K562 (cell line): ENCODE results near the gene MYL4. TPM values are rescaled to one million over a fixed set of nuclear protein-coding genes. Genes with fewer than 3 reads are reported as not detected.

Experiments used
- ARID2 ChIP-seq: fragments of 450-650 bp; IDR thresholded peaks from 2 replicates; pipeline ENCODE4 v1.6.1; 2017; ENCODE audit warnings: antibody characterized with exemption, mild to moderate bottlenecking
- CBFA2T3 ChIP-seq: fragments of 450-650 bp; IDR thresholded peaks from 2 replicates; pipeline ENCODE4 v1.6.1; 2017
- CREBBP ChIP-seq: IDR thresholded peaks from one replicate; pipeline ENCODE4 v1.6.1; 2012; ENCODE audit warnings: low read depth, mild to moderate bottlenecking, control low read depth, inconsistent platforms, low read length
- ELF2 ChIP-seq: fragments of 250-450 bp; sonication (Bioruptor Pico); IDR thresholded peaks from 2 replicates; pipeline ENCODE4 v1.5.0; 2021; ENCODE audit warnings: mild to moderate bottlenecking
- ETV5 ChIP-seq: sonication (generic); formaldehyde crosslinking; IDR thresholded peaks from 2 replicates; pipeline ENCODE4 v1.4.0; 2020; ENCODE audit warnings: low read depth, mild to moderate bottlenecking, missing genetic modification reagents
- HDAC1 ChIP-seq, 2 experiments: fragments of 450-650 bp; IDR thresholded peaks; 2 replicates each; pipeline ENCODE4 v1.6.1; 2016 to 2017; ENCODE audit warnings: inconsistent platforms in 1 of 2, mild to moderate bottlenecking in 1 of 2, moderate library complexity in 1 of 2
- KLF13 ChIP-seq: fragments of 450-650 bp; IDR thresholded peaks from 2 replicates; pipeline ENCODE4 v1.6.1; 2016; ENCODE audit warnings: missing genetic modification characterization, low read depth, mild to moderate bottlenecking, missing compliant biosample characterization, moderate library complexity, borderline replicate concordance
- KLF6 ChIP-seq: fragments of 250-450 bp; sonication (Bioruptor Pico); IDR thresholded peaks from 2 replicates; pipeline ENCODE4 v1.4.0; 2020; ENCODE audit warnings: mild to moderate bottlenecking, moderate library complexity, borderline replicate concordance
- MEF2A ChIP-seq: IDR thresholded peaks from 2 replicates; pipeline ENCODE4 v1.6.1; 2011; ENCODE audit warnings: low read depth, mild to moderate bottlenecking, low read length, moderate library complexity; ENCODE audit not compliant: control insufficient read depth
- RBM39 ChIP-seq: fragments of 200-400 bp; formaldehyde crosslinking; optimal IDR thresholded peaks from 2 replicates; pipeline ENCODE3; 2018; ENCODE audit warnings: low read depth, low read length
- RFX7 ChIP-seq: fragments of 250-450 bp; sonication (Bioruptor Pico); IDR thresholded peaks from 2 replicates; pipeline ENCODE4 v1.5.1; 2021; ENCODE audit warnings: mild to moderate bottlenecking
- SMARCA4 ChIP-seq: fragments of 450-650 bp; IDR thresholded peaks from 2 replicates; pipeline ENCODE4 v1.6.1; 2016
- SRSF3 ChIP-seq: fragments of 200-400 bp; formaldehyde crosslinking; IDR thresholded peaks from 2 replicates; pipeline ENCODE4 v1.6.1; 2016; ENCODE audit warnings: mild to moderate bottlenecking, low read length, moderate library complexity; ENCODE audit not compliant: insufficient read depth
- ZBTB7A ChIP-seq: IDR thresholded peaks from 2 replicates; pipeline ENCODE4 v1.6.1; 2011; ENCODE audit warnings: low read depth, mild to moderate bottlenecking, low read length, moderate library complexity, borderline replicate concordance; ENCODE audit not compliant: control insufficient read depth
- ZEB2 ChIP-seq: fragments of 450-650 bp; IDR thresholded peaks from 2 replicates; pipeline ENCODE4 v1.6.1; 2016
- ZNF165 ChIP-seq: fragments of 250-450 bp; sonication (Bioruptor Pico); IDR thresholded peaks from 2 replicates; pipeline ENCODE4 v1.4.0; 2020; ENCODE audit warnings: borderline replicate concordance
- ZNF184 ChIP-seq: sonication (generic); formaldehyde crosslinking; IDR thresholded peaks from 2 replicates; pipeline ENCODE4 v1.5.0; 2020; ENCODE audit warnings: missing genetic modification reagents
- ZNF217 ChIP-seq: sonication (generic); formaldehyde crosslinking; IDR thresholded peaks from 2 replicates; pipeline ENCODE4 v1.8.0; 2022; ENCODE audit warnings: mild to moderate bottlenecking, missing genetic modification reagents
- ZNF644 ChIP-seq: fragments of 200-800 bp; sonication (Bioruptor generic); IDR thresholded peaks from 2 replicates; pipeline ENCODE4 v1.6.1; 2016; ENCODE audit warnings: low read depth, missing genetic modification characterization, missing compliant biosample characterization
- polyA plus RNA-seq, 8 experiments: library from polyadenylated mRNA; depleted of rRNA in 4 of 8; stranded (reverse) in 5 of 8; unstranded in 3 of 8; fragments of >200 nt; fragmentation: Nextera tagmentation in 2 of 8; fragmentation: Illumina TruSeq in 1 of 8; extraction: Ambion mirVana in 2 of 8; extraction: Trizol in 1 of 8; gene quantifications; 2 replicates each; pipeline versions ENCODE4 v1.2.1 to v1.2.3, GENCODE V29; 2011 to 2014; ENCODE audit warnings: inconsistent platforms in 1 of 8, missing spikeins in 1 of 8
- total RNA-seq, 7 experiments: library from RNA; depleted of rRNA in 6 of 7; stranded (reverse); fragments of >200 nt in 6 of 7; fragmentation: Illumina TruSeq in 2 of 7; extraction: Trizol in 2 of 7; gene quantifications; 2 replicates each; pipeline versions ENCODE4 v1.2.1 to v1.2.3, GENCODE V29; 2011 to 2021; ENCODE audit warnings: low replicate concordance in 1 of 7
- TF ChIP-seq, protein P1 (sequence below): fragments of 250-450 bp; sonication (Bioruptor Pico); IDR thresholded peaks from 2 replicates; pipeline ENCODE4 v1.8.0; 2021; ENCODE audit warnings: borderline replicate concordance, mild to moderate bottlenecking, moderate library complexity; ENCODE audit not compliant: poor library complexity, severe bottlenecking
- TF ChIP-seq, protein P2 (sequence below): fragments of 250-450 bp; sonication (Bioruptor Pico); IDR thresholded peaks from 2 replicates; pipeline ENCODE4 v1.5.0; 2021
- TF ChIP-seq, protein P3 (sequence below), 2 experiments: IDR thresholded peaks; 2 replicates each; pipeline ENCODE4 v1.6.1; 2012; ENCODE audit warnings: improper control_type of control experiment in 2 of 2, low read depth in 2 of 2, low read length in 2 of 2, borderline replicate concordance in 1 of 2
- TF ChIP-seq, protein P4 (sequence below): fragments of 450-650 bp; conservative IDR thresholded peaks from 2 replicates; pipeline ENCODE4 v1.6.1; 2016; ENCODE audit warnings: missing genetic modification characterization, low read depth, mild to moderate bottlenecking, missing compliant biosample characterization, moderate library complexity

The MYL4 gene
- total and polyA plus RNA-seq, 9 of the 15 experiments (the other 6 are each of a cell fraction or from before 2014, with no cell fraction given), result 117 to 423 (median 221) TPM

DNA sequence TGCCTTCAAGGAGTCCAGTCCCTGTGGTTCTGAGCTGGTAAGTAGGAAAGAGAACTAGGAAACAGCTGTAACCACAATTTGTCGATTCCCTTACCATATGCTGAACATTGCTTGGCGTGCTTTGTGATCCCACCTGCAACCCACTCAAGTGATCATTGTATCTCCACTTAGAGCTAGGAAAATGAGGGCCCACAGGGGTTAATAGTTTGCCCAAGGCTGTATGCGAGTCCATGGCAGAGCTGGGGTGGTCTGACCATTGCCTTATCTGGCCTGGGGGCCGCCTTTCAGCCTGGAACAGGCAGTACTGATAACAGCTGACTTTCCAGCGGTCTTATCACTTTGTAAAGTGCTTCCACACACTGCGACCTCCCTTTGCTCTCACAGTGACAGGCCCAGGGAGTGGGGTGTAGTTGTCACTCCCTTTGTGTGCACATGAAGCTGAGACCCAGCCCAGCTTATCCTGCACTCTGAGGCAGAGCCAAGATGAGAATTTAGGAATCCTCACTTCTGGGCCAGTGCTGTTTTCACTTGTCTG, 9.8 kb downstream of the MYL4 start (continued):
- TF ChIP-seq MEF2A (peak; percentile 37; the same call in 1 of the 2 replicates), ZNF217 (no peak), KLF13 (tag) (no peak), ZNF165 (CRISPR knock-in tag) (0 out of 2 replicates have a peak, but pooled peaks have one; percentile 37), ZNF644 (peak; percentile 77; the same call in 1 of the 2 replicates), CREBBP (no peak), HDAC1 (IDR thresholded peaks at IDR 0.05) (peak in 1 of 2 experiments; percentile 82; a peak in 3 of 4 replicates), SMARCA4 (peak; percentile 96), SRSF3 (no peak), CBFA2T3 (peak; percentile 96), KLF6 (no peak), RBM39 (peak; percentile 39), ZEB2 (no peak), ZNF184 (no peak), ARID2 (no peak), ETV5 (CRISPR knock-in tag) (no peak; the same call in 1 of the 2 replicates), RFX7 (no peak), ZBTB7A (peak; percentile 87; the same call in 1 of the 2 replicates), ELF2 (CRISPR knock-in tag) (no peak)
- TF ChIP-seq, protein P1, sequence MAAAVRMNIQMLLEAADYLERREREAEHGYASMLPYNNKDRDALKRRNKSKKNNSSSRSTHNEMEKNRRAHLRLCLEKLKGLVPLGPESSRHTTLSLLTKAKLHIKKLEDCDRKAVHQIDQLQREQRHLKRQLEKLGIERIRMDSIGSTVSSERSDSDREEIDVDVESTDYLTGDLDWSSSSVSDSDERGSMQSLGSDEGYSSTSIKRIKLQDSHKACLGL (CRISPR knock-in tag), result no peak
- TF ChIP-seq, protein P2, sequence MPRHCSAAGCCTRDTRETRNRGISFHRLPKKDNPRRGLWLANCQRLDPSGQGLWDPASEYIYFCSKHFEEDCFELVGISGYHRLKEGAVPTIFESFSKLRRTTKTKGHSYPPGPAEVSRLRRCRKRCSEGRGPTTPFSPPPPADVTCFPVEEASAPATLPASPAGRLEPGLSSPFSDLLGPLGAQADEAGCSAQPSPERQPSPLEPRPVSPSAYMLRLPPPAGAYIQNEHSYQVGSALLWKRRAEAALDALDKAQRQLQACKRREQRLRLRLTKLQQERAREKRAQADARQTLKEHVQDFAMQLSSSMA (CRISPR knock-in tag), result no peak
- TF ChIP-seq, protein P3, sequence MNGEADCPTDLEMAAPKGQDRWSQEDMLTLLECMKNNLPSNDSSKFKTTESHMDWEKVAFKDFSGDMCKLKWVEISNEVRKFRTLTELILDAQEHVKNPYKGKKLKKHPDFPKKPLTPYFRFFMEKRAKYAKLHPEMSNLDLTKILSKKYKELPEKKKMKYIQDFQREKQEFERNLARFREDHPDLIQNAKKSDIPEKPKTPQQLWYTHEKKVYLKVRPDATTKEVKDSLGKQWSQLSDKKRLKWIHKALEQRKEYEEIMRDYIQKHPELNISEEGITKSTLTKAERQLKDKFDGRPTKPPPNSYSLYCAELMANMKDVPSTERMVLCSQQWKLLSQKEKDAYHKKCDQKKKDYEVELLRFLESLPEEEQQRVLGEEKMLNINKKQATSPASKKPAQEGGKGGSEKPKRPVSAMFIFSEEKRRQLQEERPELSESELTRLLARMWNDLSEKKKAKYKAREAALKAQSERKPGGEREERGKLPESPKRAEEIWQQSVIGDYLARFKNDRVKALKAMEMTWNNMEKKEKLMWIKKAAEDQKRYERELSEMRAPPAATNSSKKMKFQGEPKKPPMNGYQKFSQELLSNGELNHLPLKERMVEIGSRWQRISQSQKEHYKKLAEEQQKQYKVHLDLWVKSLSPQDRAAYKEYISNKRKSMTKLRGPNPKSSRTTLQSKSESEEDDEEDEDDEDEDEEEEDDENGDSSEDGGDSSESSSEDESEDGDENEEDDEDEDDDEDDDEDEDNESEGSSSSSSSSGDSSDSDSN (IDR thresholded peaks at IDR 0.05; ENCODE audit: borderline replicate concordance in 1 of 2, low read depth in 2 of 2, low read length in 2 of 2), result peak in 1 of 2 experiments; percentile 84; a peak in 1 of 4 replicates
- TF ChIP-seq, protein P4, sequence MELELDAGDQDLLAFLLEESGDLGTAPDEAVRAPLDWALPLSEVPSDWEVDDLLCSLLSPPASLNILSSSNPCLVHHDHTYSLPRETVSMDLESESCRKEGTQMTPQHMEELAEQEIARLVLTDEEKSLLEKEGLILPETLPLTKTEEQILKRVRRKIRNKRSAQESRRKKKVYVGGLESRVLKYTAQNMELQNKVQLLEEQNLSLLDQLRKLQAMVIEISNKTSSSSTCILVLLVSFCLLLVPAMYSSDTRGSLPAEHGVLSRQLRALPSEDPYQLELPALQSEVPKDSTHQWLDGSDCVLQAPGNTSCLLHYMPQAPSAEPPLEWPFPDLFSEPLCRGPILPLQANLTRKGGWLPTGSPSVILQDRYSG (tag), result peak; percentile 88
